Kidney (tissue), 14 donors: ENCODE data around the gene LTBP2. TPM values are rescaled to one million over a fixed set of nuclear protein-coding genes. Genes with fewer than 3 reads are reported as not detected.

Experiments used
- DNase-seq, 5 donors: peaks; one replicate each; pipeline ENCODE4 v3.0.0-alpha.2; 2013 to 2020
- FAIRE-seq: peaks from 2 replicates; lab custom pipeline; 2012; peaks lifted over from hg19 to GRCh38; lab: Jason Lieb, UNC
- H3K27ac ChIP-seq, 2 donors: one replicate each; pipeline ENCODE4 v1.7.0; 2013; ENCODE audit warnings: low read depth in 2 of 2, low read length in 2 of 2, inconsistent platforms in 1 of 2
- H3K27me3 ChIP-seq: one replicate; pipeline ENCODE4 v1.7.1; 2013; ENCODE audit warnings: low read length, inconsistent platforms; ENCODE audit not compliant: control insufficient read depth, insufficient read depth
- H3K36me3 ChIP-seq, 3 donors: one replicate each; pipeline versions ENCODE4 v1.7.0 to v1.7.1; 2013; ENCODE audit warnings: low read length in 3 of 3, control low read depth in 1 of 3, inconsistent platforms in 1 of 3; ENCODE audit not compliant: insufficient read depth in 3 of 3, control insufficient read depth in 2 of 3
- H3K4me1 ChIP-seq, 3 donors: one replicate each; pipeline versions ENCODE4 v1.7.0 to v1.7.1; 2013; ENCODE audit warnings: low read length in 3 of 3, inconsistent platforms in 1 of 3, low read depth in 1 of 3; ENCODE audit not compliant: control insufficient read depth in 2 of 3, insufficient read depth in 2 of 3
- H3K4me3 ChIP-seq, 3 donors: one replicate each; pipeline versions ENCODE4 v1.7.0 to v1.8.1; 2013; ENCODE audit warnings: low read length in 3 of 3, control low read depth in 1 of 3, inconsistent platforms in 1 of 3
- H3K9ac ChIP-seq, 3 donors: one replicate each; pipeline versions ENCODE4 v1.7.0 to v1.7.1; 2013; ENCODE audit warnings: low read length in 3 of 3, control low read depth in 1 of 3, inconsistent platforms in 1 of 3
- H3K9me3 ChIP-seq, 3 donors: one replicate each; pipeline versions ENCODE4 v1.7.0 to v1.7.1; 2013; ENCODE audit warnings: low read length in 3 of 3, control low read depth in 1 of 3, inconsistent platforms in 1 of 3; ENCODE audit not compliant: control insufficient read depth in 2 of 3, insufficient read depth in 1 of 3
- CTCF ChIP-seq: IDR thresholded peaks from 3 replicates; pipeline ENCODE4 v1.5.1; 2012; ENCODE audit warnings: mild to moderate bottlenecking, moderate library complexity, borderline replicate concordance; ENCODE audit not compliant: insufficient read depth; ENCODE audit errors: extremely low read depth
- intact Hi-C: fragments of 100-400 bp; cut with DNase I; formaldehyde crosslinking; loops from one replicate; pipeline ENCODE4 v1.11.1; 2022
- polyA plus RNA-seq: library from polyadenylated mRNA; stranded (reverse); fragments of 350-450 nt; fragmentation: Illumina TruSeq; extraction: RNeasy Lipid Tissue Mini Kit (QIAGEN cat#74804); gene quantifications from one replicate; pipeline ENCODE4 v1.2.3, GENCODE V29; 2014; ENCODE audit warnings: low read depth, low replicate concordance; ENCODE audit not compliant: insufficient read depth
- total RNA-seq: library from RNA; stranded (reverse); fragmentation: NEBNext Ultra II Directional; extraction: Animal tissue kit (Norgen Biotek cat#: 25700); gene quantifications from one replicate; pipeline ENCODE4 v1.2.1, GENCODE V29; 2021
- donor health status: control.
- donor health status: control.
- donor health status: control.
- donor health status: control.
- donor health status: control.
- donor health status: DM: yes; HTN: yes; CAD: no.
- donor health status: Normal renal cell carcinoma (clear cell type).

Gene LTBP2
- total and polyA plus RNA-seq, 2 donors from 2014 or later: 2.9 to 10.4 TPM

- Histone ChIP-seq H3K27ac (no peak overlapping the region), H3K9me3 (no peaks in the 10 kb centered on the region), H3K4me1 (peaks cover 4 to 13% (median 12%) of the 10 kb centered on the region in 3 donors), H3K27me3 (no peaks in the 10 kb centered on the region), H3K9ac (no peak overlapping the region), H3K4me3 (no peak overlapping the region), H3K36me3 (no peaks in the 10 kb centered on the region)
- intact Hi-C loops: no loop called here
- DNase-seq: no peak
- no peak for TF ChIP-seq CTCF
- no peak for FAIRE-seq
Measured at GRCh38 chr14:74575936-74576335, 36.1 kb downstream of the LTBP2 start.

GRCh38 chr14:74575507-74575906, 36.5 kb downstream of the LTBP2 start:
- peaks cover 4 to 16% (median 12%) of the 10 kb centered on the region in 3 donors for H3K4me1 ChIP-seq
- intact Hi-C loops: no loop called here

GRCh38 chr14:74574706-74575105, 37.3 kb downstream of the LTBP2 start:
- intact Hi-C loops: no loop called here
- no peak for TF ChIP-seq CTCF
- no peak overlapping the region for H3K27ac ChIP-seq
- DNase-seq (peak in 3 of 5 donors; percentile 31 to 81 (median 53)), FAIRE-seq (no peak)
- no peak overlapping the region for H3K4me3 ChIP-seq
- no peaks in the 10 kb centered on the region for H3K27me3 ChIP-seq
- no peak overlapping the region for H3K9ac ChIP-seq
- no peaks in the 10 kb centered on the region for H3K36me3 ChIP-seq
- no peaks in the 10 kb centered on the region for H3K9me3 ChIP-seq
- H3K4me1 ChIP-seq: peaks cover 4 to 22% (median 20%) of the 10 kb centered on the region in 3 donors

More at GRCh38 chr14:74575507-74575906, 36.5 kb downstream of the LTBP2 start:
- TF ChIP-seq CTCF: no peak
- Histone ChIP-seq H3K27me3 (no peaks in the 10 kb centered on the region), H3K9me3 (no peaks in the 10 kb centered on the region), H3K9ac (no peak overlapping the region), H3K27ac (no peak overlapping the region), H3K36me3 (no peaks in the 10 kb centered on the region), H3K4me3 (no peak overlapping the region)
- no peak for DNase-seq
- no peak for FAIRE-seq

GRCh38 chr14:74574090-74574433, 38.0 kb downstream of the LTBP2 start:
- peaks cover 4 to 26% (median 24%) of the 10 kb centered on the region in 3 donors for H3K4me1 ChIP-seq
- no peak for TF ChIP-seq CTCF
- no peak overlapping the region for H3K4me3 ChIP-seq
- peak overlapping the region; percentile 3 to 89 for H3K27ac ChIP-seq
- no peaks in the 10 kb centered on the region for H3K27me3 ChIP-seq
- intact Hi-C loops: no loop called here
- H3K9ac ChIP-seq: no peak overlapping the region
- H3K9me3 ChIP-seq: no peaks in the 10 kb centered on the region
- H3K36me3 ChIP-seq: no peaks in the 10 kb centered on the region
- no peak for DNase-seq
- FAIRE-seq: no peak
